ENCODE data around the gene ZMPSTE24. TPM values are rescaled to one million over a fixed set of nuclear protein-coding genes. Genes with fewer than 3 reads are reported as not detected.

ZMPSTE24 gene
- total RNA-seq, 1 donor from 2014 or later, result 35.6 TPM

- Mint-ChIP-seq H3K4me3 (no peak overlapping the region), H3K9me3 (no peaks in the 10 kb centered on the region), H3K27me3 (ENCODE audit: low read depth) (no peaks in the 10 kb centered on the region), H3K36me3 (ENCODE audit: low read depth) (no peaks in the 10 kb centered on the region), H3K4me1 (no peaks in the 10 kb centered on the region), H3K27ac (ENCODE audit: unreplicated experiment) (no peak overlapping the region)
- no peak for TF ChIP-seq CTCF (conservative IDR thresholded peaks at IDR 0.05)
- DNase-seq (ENCODE audit: low read depth, low spot score), result no peak
These were observed 42.2 kb downstream of the ZMPSTE24 start for GRCh38 chr1:40300249-40300567.

DNA sequence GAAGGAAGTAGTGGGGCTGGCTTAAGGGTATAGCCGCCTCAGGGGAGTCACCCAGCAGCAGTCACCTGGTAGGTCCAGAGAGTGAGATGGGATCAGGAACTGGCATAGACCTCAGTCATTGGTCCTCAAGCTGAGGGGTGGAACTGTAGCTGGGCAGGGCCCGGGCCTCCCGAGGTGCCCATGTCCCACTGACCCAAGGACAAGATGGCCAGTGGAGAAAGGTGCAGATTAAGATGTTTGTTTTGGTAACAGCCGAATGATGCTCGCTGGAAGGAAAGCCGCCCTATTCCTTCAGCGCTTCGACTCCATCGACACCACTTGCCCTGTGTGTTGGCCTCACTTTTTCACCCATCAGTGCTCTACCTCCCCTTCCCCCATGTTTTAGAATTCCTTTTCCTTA is 42.6 kb downstream of the ZMPSTE24 start:
- no peaks in the 10 kb centered on the region for H3K36me3 Mint-ChIP-seq (ENCODE audit: low read depth)
- no peak for TF ChIP-seq CTCF (conservative IDR thresholded peaks at IDR 0.05)
- no peak overlapping the region for H3K4me3 Mint-ChIP-seq
- no peak for DNase-seq (ENCODE audit: low read depth, low spot score)
- no peaks in the 10 kb centered on the region for H3K4me1 Mint-ChIP-seq
- H3K27ac Mint-ChIP-seq (ENCODE audit: unreplicated experiment), result no peak overlapping the region
- H3K27me3 Mint-ChIP-seq (ENCODE audit: low read depth), result no peaks in the 10 kb centered on the region
- H3K9me3 Mint-ChIP-seq, result no peaks in the 10 kb centered on the region

DNA sequence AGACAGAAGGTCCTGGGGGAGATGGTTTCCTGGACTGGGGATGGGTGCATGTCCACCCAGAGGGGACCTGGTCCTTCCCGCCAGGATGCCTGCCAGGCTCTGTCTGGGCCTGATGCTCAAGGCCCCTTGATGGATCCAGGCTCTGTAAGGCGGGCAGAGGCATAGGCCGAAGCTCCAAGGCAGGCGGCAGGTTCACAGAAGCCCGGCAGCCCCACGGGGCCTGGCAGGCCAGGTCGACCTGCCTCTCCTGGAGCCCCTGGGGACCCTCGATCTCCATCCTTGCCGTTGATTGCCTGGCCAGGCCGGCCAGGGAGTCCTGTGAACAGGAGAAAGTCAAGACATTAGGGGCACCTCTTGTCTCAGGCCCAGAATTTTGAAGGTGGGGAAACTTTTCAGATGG is 43.0 kb downstream of the ZMPSTE24 start:
- no peak for TF ChIP-seq CTCF (conservative IDR thresholded peaks at IDR 0.05)
- H3K36me3 Mint-ChIP-seq (ENCODE audit: low read depth), result no peaks in the 10 kb centered on the region
- H3K4me1 Mint-ChIP-seq, result no peaks in the 10 kb centered on the region
- no peaks in the 10 kb centered on the region for H3K9me3 Mint-ChIP-seq
- DNase-seq (ENCODE audit: low read depth, low spot score), result no peak
- H3K4me3 Mint-ChIP-seq, result no peak overlapping the region
- no peaks in the 10 kb centered on the region for H3K27me3 Mint-ChIP-seq (ENCODE audit: low read depth)
- H3K27ac Mint-ChIP-seq (ENCODE audit: unreplicated experiment), result no peak overlapping the region

GRCh38 chr1:40301541-40302299 is 43.7 kb downstream of the ZMPSTE24 start:
- TF ChIP-seq CTCF (conservative IDR thresholded peaks at IDR 0.05), result no peak
- Mint-ChIP-seq H3K9me3 (no peaks in the 10 kb centered on the region), H3K4me1 (no peaks in the 10 kb centered on the region), H3K27me3 (ENCODE audit: low read depth) (no peaks in the 10 kb centered on the region), H3K4me3 (no peak overlapping the region), H3K36me3 (ENCODE audit: low read depth) (no peaks in the 10 kb centered on the region), H3K27ac (ENCODE audit: unreplicated experiment) (no peak overlapping the region)
- DNase-seq (ENCODE audit: low read depth, low spot score), result no peak

DNA sequence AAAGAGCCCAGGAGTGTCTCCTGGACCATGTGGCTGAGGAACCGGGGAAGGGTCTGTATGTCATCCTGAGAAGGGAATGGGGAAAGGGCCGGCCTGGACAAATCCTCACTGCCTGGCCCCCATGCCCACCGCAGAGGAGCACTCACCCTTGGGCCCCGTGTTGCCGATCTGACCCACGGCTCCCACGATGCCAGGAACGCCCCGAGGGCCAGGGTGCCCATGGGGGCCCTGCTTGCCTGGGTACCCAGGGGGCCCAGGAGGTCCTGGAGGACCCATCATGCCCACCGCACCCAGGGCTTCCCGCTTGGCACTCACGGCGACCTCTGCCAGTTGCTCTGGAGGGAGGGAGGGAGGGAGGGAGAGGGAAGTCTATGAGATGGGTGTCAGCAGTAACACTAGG is 44.4 kb downstream of the ZMPSTE24 start:
- Mint-ChIP-seq H3K4me3 (no peak overlapping the region), H3K27me3 (ENCODE audit: low read depth) (no peaks in the 10 kb centered on the region), H3K4me1 (no peaks in the 10 kb centered on the region), H3K36me3 (ENCODE audit: low read depth) (no peaks in the 10 kb centered on the region), H3K9me3 (no peaks in the 10 kb centered on the region), H3K27ac (ENCODE audit: unreplicated experiment) (no peak overlapping the region)
- no peak for DNase-seq (ENCODE audit: low read depth, low spot score)
- TF ChIP-seq CTCF (conservative IDR thresholded peaks at IDR 0.05), result no peak

All from neural crest cell (in vitro differentiated cells).